ENCODE results near the gene HAGHL.

The HAGHL gene

GRCh38 chr16:759110-759910 is 32.4 kb downstream of the HAGHL start:
- DNase-seq (ENCODE audit: low spot score): no peak

GRCh38 chr16:760065-760464 is 33.2 kb downstream of the HAGHL start:
- DNase-seq (ENCODE audit: low spot score): no peak

GRCh38 chr16:760545-761343 is 33.8 kb downstream of the HAGHL start, which contains the start of gene MSLN:
TSS of gene MSLN (plus strand) at chr16:760734. CDS start at chr16:762681, 1,947 bp downstream.
- DNase-seq (ENCODE audit: low spot score): peak; percentile 61

GRCh38 chr16:761625-762513 is 35.0 kb downstream of the HAGHL start:
- no peak for DNase-seq (ENCODE audit: low spot score)

GRCh38 chr16:762595-763268 is 35.8 kb downstream of the HAGHL start:
- DNase-seq (ENCODE audit: low spot score): no peak

GRCh38 chr16:763369-764183 is 36.7 kb downstream of the HAGHL start:
- no peak for DNase-seq (ENCODE audit: low spot score)

- DNase-seq (ENCODE audit: low spot score): no peak
These were observed 37.4 kb downstream of the HAGHL start for GRCh38 chr16:764184-764750.

- DNase-seq (ENCODE audit: low spot score): no peak
These were observed 38.1 kb downstream of the HAGHL start for GRCh38 chr16:764848-765487.

GRCh38 chr16:765488-765865 is 38.6 kb downstream of the HAGHL start:
- no peak for DNase-seq (ENCODE audit: low spot score)

GRCh38 chr16:766008-766819 is 39.3 kb downstream of the HAGHL start:
- DNase-seq (ENCODE audit: low spot score): no peak

GRCh38 chr16:766820-767640 is 40.1 kb downstream of the HAGHL start:
- no peak for DNase-seq (ENCODE audit: low spot score)

- no peak for DNase-seq (ENCODE audit: low spot score)
These were observed 40.9 kb downstream of the HAGHL start for GRCh38 chr16:767743-768235.

GRCh38 chr16:768428-768827 is 41.5 kb downstream of the HAGHL start:
- no peak for DNase-seq (ENCODE audit: low spot score)

GRCh38 chr16:769184-769784 is 42.4 kb downstream of the HAGHL start:
- no peak for DNase-seq (ENCODE audit: low spot score)

- DNase-seq (ENCODE audit: low spot score): no peak
These were observed 43.0 kb downstream of the HAGHL start for GRCh38 chr16:769934-770333.

GRCh38 chr16:770411-770810 is 43.5 kb downstream of the HAGHL start:
- no peak for DNase-seq (ENCODE audit: low spot score)

GRCh38 chr16:772959-773358 is 46.1 kb downstream of the HAGHL start:
- DNase-seq (ENCODE audit: low spot score): no peak

All from kidney tubule cell (primary cell).